Measurements from ENCODE around the gene TRHDE. TPM values are rescaled to one million over a fixed set of nuclear protein-coding genes. Genes with fewer than 3 reads are reported as not detected.
A peak's percentile ranks its signal among the peaks of the same experiment; 100 is the strongest.

The TRHDE gene, protein sequence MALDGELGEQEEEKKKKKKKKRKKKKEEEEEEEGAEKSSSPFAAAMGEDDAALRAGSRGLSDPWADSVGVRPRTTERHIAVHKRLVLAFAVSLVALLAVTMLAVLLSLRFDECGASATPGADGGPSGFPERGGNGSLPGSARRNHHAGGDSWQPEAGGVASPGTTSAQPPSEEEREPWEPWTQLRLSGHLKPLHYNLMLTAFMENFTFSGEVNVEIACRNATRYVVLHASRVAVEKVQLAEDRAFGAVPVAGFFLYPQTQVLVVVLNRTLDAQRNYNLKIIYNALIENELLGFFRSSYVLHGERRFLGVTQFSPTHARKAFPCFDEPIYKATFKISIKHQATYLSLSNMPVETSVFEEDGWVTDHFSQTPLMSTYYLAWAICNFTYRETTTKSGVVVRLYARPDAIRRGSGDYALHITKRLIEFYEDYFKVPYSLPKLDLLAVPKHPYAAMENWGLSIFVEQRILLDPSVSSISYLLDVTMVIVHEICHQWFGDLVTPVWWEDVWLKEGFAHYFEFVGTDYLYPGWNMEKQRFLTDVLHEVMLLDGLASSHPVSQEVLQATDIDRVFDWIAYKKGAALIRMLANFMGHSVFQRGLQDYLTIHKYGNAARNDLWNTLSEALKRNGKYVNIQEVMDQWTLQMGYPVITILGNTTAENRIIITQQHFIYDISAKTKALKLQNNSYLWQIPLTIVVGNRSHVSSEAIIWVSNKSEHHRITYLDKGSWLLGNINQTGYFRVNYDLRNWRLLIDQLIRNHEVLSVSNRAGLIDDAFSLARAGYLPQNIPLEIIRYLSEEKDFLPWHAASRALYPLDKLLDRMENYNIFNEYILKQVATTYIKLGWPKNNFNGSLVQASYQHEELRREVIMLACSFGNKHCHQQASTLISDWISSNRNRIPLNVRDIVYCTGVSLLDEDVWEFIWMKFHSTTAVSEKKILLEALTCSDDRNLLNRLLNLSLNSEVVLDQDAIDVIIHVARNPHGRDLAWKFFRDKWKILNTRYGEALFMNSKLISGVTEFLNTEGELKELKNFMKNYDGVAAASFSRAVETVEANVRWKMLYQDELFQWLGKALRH
- total RNA-seq (2021), result 1.6 to 5.5 TPM (median 3.8 TPM) in 3 replicates
- percentile 40 among the genes with signal in this experiment for Bru-seq, nascent RNA
- long read RNA-seq, experiment 1, full-length matches to known transcripts, result 1 of 10 reads
- long read RNA-seq, experiment 1, partial matches to known transcripts, result 4 of 10 reads
- long read RNA-seq, experiment 1, other reads (novel, unspliced or antisense), result 5 of 10 reads
- long read RNA-seq, experiment 2, partial matches to known transcripts, result 1 of 2 reads
- long read RNA-seq, experiment 2, other reads (novel, unspliced or antisense), result 1 of 2 reads
- long read RNA-seq, experiment 3, result 0 reads

DNA sequence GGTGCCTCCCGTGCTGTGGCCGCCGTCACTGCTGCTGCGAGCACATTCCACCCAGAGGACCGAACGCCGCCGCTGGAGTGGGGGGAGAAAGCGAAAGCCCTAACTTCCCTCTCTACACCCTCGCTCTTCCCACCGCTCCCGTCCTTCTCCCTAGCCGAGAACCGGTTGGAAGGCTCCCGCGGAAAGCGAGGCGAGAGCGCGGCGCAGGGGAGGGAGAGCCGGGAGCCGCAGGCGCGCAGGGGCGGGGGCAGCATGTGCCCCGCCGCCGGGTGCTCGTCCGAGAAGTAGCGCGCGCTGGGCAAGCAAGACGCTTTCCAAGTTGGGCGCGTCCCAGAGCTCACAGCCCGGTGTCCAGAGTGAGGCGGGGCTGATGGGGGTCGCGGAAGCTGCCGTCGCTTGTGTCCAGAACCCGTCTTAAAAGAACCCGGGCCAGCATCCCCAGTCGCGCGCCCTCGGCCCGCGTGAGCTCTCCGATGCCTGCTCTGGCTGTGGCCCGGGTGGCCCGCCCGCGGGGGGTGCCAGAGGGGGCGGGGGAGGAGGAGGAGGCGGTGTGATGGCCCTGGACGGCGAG, at the start of gene TRHDE:
TRHDE (plus strand) TSS at position 280 of the 571 bp plus-strand sequence; CDS start at position 554, 274 bp downstream.
- ChIA-PET CTCF (interaction anchor here (0.7 to 3.1 kb wide), 11 partner anchors 10 to 313 kb away, joined by 3 to 10 read pairs (median 3); no protein-coding TSS in a partner anchor), POLR2A (no interaction called here)
- Mint-ChIP-seq H3K36me3 (no peaks in the 10 kb centered on the region), H3K27me3 (ENCODE audit: low read depth) (peaks cover 57% of the 10 kb centered on the region), H3K27ac (peak within 1 kb of the TSS; percentile 82; the same call in 1 of the 2 replicates), H3K9me3 (no peaks in the 10 kb centered on the region), H3K4me3 (peak within 1 kb of the TSS; percentile 92), H3K4me1 (peaks cover 44% of the 10 kb centered on the region)
- DNase-seq (ENCODE audit: low spot score) (peak; percentile 64), ATAC-seq (peak; percentile 53)
- TF ChIP-seq IRF2 (CRISPR knock-in tag; IDR thresholded peaks at IDR 0.05; ENCODE audit: borderline replicate concordance, low read depth) (no peak), SP1 (CRISPR knock-in tag; conservative IDR thresholded peaks at IDR 0.05) (no peak; the same call in 1 of the 2 replicates), CREM (CRISPR knock-in tag; IDR thresholded peaks at IDR 0.05) (0 out of 2 replicates have a peak, but pooled peaks have one; percentile 26), NR1H2 (CRISPR knock-in tag; IDR thresholded peaks at IDR 0.05) (no peak), SOX15 (CRISPR knock-in tag; IDR thresholded peaks at IDR 0.05) (no peak), RORB (CRISPR knock-in tag; IDR thresholded peaks at IDR 0.05) (no peak), SMAD4 (CRISPR knock-in tag; IDR thresholded peaks at IDR 0.05) (no peak), ZNF263 (CRISPR knock-in tag; IDR thresholded peaks at IDR 0.05; ENCODE audit: low read depth) (0 out of 2 replicates have a peak, but pooled peaks have one; percentile 36), ETV6 (CRISPR knock-in tag; IDR thresholded peaks at IDR 0.05) (no peak), KAT7 (CRISPR knock-in tag; IDR thresholded peaks at IDR 0.05; ENCODE audit: borderline replicate concordance) (no peak)
- TF ChIP-seq, protein P1, sequence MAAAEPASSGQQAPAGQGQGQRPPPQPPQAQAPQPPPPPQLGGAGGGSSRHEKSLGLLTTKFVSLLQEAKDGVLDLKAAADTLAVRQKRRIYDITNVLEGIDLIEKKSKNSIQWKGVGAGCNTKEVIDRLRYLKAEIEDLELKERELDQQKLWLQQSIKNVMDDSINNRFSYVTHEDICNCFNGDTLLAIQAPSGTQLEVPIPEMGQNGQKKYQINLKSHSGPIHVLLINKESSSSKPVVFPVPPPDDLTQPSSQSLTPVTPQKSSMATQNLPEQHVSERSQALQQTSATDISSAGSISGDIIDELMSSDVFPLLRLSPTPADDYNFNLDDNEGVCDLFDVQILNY (CRISPR knock-in tag; IDR thresholded peaks at IDR 0.05), result no peak
- TF ChIP-seq, protein P2, sequence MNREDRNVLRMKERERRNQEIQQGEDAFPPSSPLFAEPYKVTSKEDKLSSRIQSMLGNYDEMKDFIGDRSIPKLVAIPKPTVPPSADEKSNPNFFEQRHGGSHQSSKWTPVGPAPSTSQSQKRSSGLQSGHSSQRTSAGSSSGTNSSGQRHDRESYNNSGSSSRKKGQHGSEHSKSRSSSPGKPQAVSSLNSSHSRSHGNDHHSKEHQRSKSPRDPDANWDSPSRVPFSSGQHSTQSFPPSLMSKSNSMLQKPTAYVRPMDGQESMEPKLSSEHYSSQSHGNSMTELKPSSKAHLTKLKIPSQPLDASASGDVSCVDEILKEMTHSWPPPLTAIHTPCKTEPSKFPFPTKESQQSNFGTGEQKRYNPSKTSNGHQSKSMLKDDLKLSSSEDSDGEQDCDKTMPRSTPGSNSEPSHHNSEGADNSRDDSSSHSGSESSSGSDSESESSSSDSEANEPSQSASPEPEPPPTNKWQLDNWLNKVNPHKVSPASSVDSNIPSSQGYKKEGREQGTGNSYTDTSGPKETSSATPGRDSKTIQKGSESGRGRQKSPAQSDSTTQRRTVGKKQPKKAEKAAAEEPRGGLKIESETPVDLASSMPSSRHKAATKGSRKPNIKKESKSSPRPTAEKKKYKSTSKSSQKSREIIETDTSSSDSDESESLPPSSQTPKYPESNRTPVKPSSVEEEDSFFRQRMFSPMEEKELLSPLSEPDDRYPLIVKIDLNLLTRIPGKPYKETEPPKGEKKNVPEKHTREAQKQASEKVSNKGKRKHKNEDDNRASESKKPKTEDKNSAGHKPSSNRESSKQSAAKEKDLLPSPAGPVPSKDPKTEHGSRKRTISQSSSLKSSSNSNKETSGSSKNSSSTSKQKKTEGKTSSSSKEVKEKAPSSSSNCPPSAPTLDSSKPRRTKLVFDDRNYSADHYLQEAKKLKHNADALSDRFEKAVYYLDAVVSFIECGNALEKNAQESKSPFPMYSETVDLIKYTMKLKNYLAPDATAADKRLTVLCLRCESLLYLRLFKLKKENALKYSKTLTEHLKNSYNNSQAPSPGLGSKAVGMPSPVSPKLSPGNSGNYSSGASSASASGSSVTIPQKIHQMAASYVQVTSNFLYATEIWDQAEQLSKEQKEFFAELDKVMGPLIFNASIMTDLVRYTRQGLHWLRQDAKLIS (CRISPR knock-in tag; IDR thresholded peaks at IDR 0.05; ENCODE audit: borderline replicate concordance), result 0 out of 2 replicates have a peak, but pooled peaks have one; percentile 19
- TF ChIP-seq, protein P3, sequence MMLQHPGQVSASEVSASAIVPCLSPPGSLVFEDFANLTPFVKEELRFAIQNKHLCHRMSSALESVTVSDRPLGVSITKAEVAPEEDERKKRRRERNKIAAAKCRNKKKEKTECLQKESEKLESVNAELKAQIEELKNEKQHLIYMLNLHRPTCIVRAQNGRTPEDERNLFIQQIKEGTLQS (CRISPR knock-in tag; conservative IDR thresholded peaks at IDR 0.05), result no peak
- TF ChIP-seq, protein P4, sequence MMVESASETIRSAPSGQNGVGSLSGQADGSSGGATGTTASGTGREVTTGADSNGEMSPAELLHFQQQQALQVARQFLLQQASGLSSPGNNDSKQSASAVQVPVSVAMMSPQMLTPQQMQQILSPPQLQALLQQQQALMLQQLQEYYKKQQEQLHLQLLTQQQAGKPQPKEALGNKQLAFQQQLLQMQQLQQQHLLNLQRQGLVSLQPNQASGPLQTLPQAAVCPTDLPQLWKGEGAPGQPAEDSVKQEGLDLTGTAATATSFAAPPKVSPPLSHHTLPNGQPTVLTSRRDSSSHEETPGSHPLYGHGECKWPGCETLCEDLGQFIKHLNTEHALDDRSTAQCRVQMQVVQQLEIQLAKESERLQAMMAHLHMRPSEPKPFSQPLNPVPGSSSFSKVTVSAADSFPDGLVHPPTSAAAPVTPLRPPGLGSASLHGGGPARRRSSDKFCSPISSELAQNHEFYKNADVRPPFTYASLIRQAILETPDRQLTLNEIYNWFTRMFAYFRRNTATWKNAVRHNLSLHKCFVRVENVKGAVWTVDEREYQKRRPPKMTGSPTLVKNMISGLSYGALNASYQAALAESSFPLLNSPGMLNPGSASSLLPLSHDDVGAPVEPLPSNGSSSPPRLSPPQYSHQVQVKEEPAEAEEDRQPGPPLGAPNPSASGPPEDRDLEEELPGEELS (CRISPR knock-in tag; IDR thresholded peaks at IDR 0.05), result peak; percentile 57; the same call in 1 of the 2 replicates
- TF ChIP-seq, protein P5, sequence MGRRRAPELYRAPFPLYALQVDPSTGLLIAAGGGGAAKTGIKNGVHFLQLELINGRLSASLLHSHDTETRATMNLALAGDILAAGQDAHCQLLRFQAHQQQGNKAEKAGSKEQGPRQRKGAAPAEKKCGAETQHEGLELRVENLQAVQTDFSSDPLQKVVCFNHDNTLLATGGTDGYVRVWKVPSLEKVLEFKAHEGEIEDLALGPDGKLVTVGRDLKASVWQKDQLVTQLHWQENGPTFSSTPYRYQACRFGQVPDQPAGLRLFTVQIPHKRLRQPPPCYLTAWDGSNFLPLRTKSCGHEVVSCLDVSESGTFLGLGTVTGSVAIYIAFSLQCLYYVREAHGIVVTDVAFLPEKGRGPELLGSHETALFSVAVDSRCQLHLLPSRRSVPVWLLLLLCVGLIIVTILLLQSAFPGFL (CRISPR knock-in tag; IDR thresholded peaks at IDR 0.05; ENCODE audit: borderline replicate concordance), result no peak
- TF ChIP-seq, protein P6, sequence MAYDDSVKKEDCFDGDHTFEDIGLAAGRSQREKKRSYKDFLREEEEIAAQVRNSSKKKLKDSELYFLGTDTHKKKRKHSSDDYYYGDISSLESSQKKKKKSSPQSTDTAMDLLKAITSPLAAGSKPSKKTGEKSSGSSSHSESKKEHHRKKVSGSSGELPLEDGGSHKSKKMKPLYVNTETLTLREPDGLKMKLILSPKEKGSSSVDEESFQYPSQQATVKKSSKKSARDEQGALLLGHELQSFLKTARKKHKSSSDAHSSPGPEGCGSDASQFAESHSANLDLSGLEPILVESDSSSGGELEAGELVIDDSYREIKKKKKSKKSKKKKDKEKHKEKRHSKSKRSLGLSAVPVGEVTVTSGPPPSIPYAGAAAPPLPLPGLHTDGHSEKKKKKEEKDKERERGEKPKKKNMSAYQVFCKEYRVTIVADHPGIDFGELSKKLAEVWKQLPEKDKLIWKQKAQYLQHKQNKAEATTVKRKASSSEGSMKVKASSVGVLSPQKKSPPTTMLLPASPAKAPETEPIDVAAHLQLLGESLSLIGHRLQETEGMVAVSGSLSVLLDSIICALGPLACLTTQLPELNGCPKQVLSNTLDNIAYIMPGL (CRISPR knock-in tag; IDR thresholded peaks at IDR 0.05), result peak; percentile 54; the same call in 1 of the 2 replicates
- TF ChIP-seq, protein P7, sequence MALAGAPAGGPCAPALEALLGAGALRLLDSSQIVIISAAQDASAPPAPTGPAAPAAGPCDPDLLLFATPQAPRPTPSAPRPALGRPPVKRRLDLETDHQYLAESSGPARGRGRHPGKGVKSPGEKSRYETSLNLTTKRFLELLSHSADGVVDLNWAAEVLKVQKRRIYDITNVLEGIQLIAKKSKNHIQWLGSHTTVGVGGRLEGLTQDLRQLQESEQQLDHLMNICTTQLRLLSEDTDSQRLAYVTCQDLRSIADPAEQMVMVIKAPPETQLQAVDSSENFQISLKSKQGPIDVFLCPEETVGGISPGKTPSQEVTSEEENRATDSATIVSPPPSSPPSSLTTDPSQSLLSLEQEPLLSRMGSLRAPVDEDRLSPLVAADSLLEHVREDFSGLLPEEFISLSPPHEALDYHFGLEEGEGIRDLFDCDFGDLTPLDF (CRISPR knock-in tag; IDR thresholded peaks at IDR 0.05), result 0 out of 2 replicates have a peak, but pooled peaks have one; percentile 25
- TF ChIP-seq, protein P8, sequence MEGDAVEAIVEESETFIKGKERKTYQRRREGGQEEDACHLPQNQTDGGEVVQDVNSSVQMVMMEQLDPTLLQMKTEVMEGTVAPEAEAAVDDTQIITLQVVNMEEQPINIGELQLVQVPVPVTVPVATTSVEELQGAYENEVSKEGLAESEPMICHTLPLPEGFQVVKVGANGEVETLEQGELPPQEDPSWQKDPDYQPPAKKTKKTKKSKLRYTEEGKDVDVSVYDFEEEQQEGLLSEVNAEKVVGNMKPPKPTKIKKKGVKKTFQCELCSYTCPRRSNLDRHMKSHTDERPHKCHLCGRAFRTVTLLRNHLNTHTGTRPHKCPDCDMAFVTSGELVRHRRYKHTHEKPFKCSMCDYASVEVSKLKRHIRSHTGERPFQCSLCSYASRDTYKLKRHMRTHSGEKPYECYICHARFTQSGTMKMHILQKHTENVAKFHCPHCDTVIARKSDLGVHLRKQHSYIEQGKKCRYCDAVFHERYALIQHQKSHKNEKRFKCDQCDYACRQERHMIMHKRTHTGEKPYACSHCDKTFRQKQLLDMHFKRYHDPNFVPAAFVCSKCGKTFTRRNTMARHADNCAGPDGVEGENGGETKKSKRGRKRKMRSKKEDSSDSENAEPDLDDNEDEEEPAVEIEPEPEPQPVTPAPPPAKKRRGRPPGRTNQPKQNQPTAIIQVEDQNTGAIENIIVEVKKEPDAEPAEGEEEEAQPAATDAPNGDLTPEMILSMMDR (IDR thresholded peaks at IDR 0.05), result no peak
